Measurements from ENCODE around the gene FTO.

The FTO gene

GRCh38 chr16:54061454-54061853, 357.5 kb downstream of the FTO start:
- H3K9me3 ChIP-seq (replicated peaks; ENCODE audit: insufficient read depth, low read length) = no peaks in the 10 kb centered on the region
- H3K9me2 ChIP-seq (replicated peaks; ENCODE audit: insufficient read depth, low read length) = no peaks in the 10 kb centered on the region
- H3K79me2 ChIP-seq (ENCODE audit: low read length) = no peaks in the 10 kb centered on the region
- no peaks in the 10 kb centered on the region for H3K27me3 ChIP-seq (replicated peaks; ENCODE audit: insufficient read depth, low read length)
- no peak for DNase-seq
- no peaks in the 10 kb centered on the region for H3K4me1 ChIP-seq (ENCODE audit: low read length)
- H3K36me3 ChIP-seq (replicated peaks; ENCODE audit: insufficient read depth, low read length) = no peaks in the 10 kb centered on the region
- H3K9ac ChIP-seq (ENCODE audit: low read length) = no peak overlapping the region
- no peak overlapping the region for H3K4me2 ChIP-seq (ENCODE audit: low read depth, low read length)
- no peaks in the 10 kb centered on the region for H4K20me1 ChIP-seq (ENCODE audit: insufficient read depth, low read length)
- no peak overlapping the region for H2AFZ ChIP-seq (ENCODE audit: low read length)
- no peak for TF ChIP-seq EZH2 (optimal IDR thresholded peaks at IDR 0.05; ENCODE audit: low read depth, low read length)
- no peak for TF ChIP-seq EZH2phosphoT487 (IDR thresholded peaks at IDR 0.05; ENCODE audit: low read length)
- TF ChIP-seq, protein P1, sequence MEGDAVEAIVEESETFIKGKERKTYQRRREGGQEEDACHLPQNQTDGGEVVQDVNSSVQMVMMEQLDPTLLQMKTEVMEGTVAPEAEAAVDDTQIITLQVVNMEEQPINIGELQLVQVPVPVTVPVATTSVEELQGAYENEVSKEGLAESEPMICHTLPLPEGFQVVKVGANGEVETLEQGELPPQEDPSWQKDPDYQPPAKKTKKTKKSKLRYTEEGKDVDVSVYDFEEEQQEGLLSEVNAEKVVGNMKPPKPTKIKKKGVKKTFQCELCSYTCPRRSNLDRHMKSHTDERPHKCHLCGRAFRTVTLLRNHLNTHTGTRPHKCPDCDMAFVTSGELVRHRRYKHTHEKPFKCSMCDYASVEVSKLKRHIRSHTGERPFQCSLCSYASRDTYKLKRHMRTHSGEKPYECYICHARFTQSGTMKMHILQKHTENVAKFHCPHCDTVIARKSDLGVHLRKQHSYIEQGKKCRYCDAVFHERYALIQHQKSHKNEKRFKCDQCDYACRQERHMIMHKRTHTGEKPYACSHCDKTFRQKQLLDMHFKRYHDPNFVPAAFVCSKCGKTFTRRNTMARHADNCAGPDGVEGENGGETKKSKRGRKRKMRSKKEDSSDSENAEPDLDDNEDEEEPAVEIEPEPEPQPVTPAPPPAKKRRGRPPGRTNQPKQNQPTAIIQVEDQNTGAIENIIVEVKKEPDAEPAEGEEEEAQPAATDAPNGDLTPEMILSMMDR (IDR thresholded peaks at IDR 0.05; ENCODE audit: low read length) = no peak
- no peak overlapping the region for H3K27ac ChIP-seq (ENCODE audit: low read length)
- H3F3A ChIP-seq (ENCODE audit: insufficient read depth, low read length) = no peaks in the 10 kb centered on the region
- H3K4me3 ChIP-seq (ENCODE audit: low read length) = no peak overlapping the region

- Histone ChIP-seq H3F3A (ENCODE audit: insufficient read depth, low read length) (no peaks in the 10 kb centered on the region), H3K9me3 (replicated peaks; ENCODE audit: insufficient read depth, low read length) (no peaks in the 10 kb centered on the region), H3K4me1 (ENCODE audit: low read length) (no peaks in the 10 kb centered on the region), H4K20me1 (ENCODE audit: insufficient read depth, low read length) (no peaks in the 10 kb centered on the region), H3K4me2 (ENCODE audit: low read depth, low read length) (no peak overlapping the region), H3K36me3 (replicated peaks; ENCODE audit: insufficient read depth, low read length) (no peaks in the 10 kb centered on the region), H3K4me3 (ENCODE audit: low read length) (no peak overlapping the region), H3K9ac (ENCODE audit: low read length) (no peak overlapping the region), H3K27ac (ENCODE audit: low read length) (no peak overlapping the region), H3K79me2 (ENCODE audit: low read length) (no peaks in the 10 kb centered on the region), H3K9me2 (replicated peaks; ENCODE audit: insufficient read depth, low read length) (no peaks in the 10 kb centered on the region), H3K27me3 (replicated peaks; ENCODE audit: insufficient read depth, low read length) (no peaks in the 10 kb centered on the region), H2AFZ (ENCODE audit: low read length) (no peak overlapping the region)
- DNase-seq = no peak
- no peak for TF ChIP-seq EZH2phosphoT487 (IDR thresholded peaks at IDR 0.05; ENCODE audit: low read length)
Measured at GRCh38 chr16:54062361-54063278, 358.7 kb downstream of the FTO start.

GRCh38 chr16:54063279-54063773, 359.4 kb downstream of the FTO start:
- Histone ChIP-seq H3K36me3 (replicated peaks; ENCODE audit: insufficient read depth, low read length) (no peaks in the 10 kb centered on the region), H2AFZ (ENCODE audit: low read length) (no peak overlapping the region), H3K79me2 (ENCODE audit: low read length) (no peaks in the 10 kb centered on the region), H3K4me3 (ENCODE audit: low read length) (no peak overlapping the region), H3F3A (ENCODE audit: insufficient read depth, low read length) (no peaks in the 10 kb centered on the region), H3K9ac (ENCODE audit: low read length) (no peak overlapping the region), H3K27me3 (replicated peaks; ENCODE audit: insufficient read depth, low read length) (no peaks in the 10 kb centered on the region), H3K27ac (ENCODE audit: low read length) (no peak overlapping the region), H3K9me3 (replicated peaks; ENCODE audit: insufficient read depth, low read length) (no peaks in the 10 kb centered on the region), H3K9me2 (replicated peaks; ENCODE audit: insufficient read depth, low read length) (no peaks in the 10 kb centered on the region), H3K4me2 (ENCODE audit: low read depth, low read length) (no peak overlapping the region), H3K4me1 (ENCODE audit: low read length) (no peaks in the 10 kb centered on the region), H4K20me1 (ENCODE audit: insufficient read depth, low read length) (no peaks in the 10 kb centered on the region)
- DNase-seq = no peak
- TF ChIP-seq, protein P1 (IDR thresholded peaks at IDR 0.05; ENCODE audit: low read length) = no peak
- TF ChIP-seq EZH2 (optimal IDR thresholded peaks at IDR 0.05; ENCODE audit: low read depth, low read length) (no peak), EZH2phosphoT487 (IDR thresholded peaks at IDR 0.05; ENCODE audit: low read length) (no peak)
